Amniotic stem cell (primary cell): ENCODE measurements around the gene PDCD2L.
"Not testable (repeated sequence)": the region's sequence is repeated elsewhere in the genome, so short reads cannot be mapped to it uniquely, and the experiment has no call there.

Source experiments
- DNase-seq: peaks from one replicate; lab custom pipeline; 2025; lab: John Stamatoyannopoulos, UW

The PDCD2L gene, protein sequence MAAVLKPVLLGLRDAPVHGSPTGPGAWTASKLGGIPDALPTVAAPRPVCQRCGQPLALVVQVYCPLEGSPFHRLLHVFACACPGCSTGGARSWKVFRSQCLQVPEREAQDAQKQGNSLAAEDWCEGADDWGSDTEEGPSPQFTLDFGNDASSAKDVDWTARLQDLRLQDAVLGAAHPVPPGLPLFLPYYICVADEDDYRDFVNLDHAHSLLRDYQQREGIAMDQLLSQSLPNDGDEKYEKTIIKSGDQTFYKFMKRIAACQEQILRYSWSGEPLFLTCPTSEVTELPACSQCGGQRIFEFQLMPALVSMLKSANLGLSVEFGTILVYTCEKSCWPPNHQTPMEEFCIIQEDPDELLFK

DNA sequence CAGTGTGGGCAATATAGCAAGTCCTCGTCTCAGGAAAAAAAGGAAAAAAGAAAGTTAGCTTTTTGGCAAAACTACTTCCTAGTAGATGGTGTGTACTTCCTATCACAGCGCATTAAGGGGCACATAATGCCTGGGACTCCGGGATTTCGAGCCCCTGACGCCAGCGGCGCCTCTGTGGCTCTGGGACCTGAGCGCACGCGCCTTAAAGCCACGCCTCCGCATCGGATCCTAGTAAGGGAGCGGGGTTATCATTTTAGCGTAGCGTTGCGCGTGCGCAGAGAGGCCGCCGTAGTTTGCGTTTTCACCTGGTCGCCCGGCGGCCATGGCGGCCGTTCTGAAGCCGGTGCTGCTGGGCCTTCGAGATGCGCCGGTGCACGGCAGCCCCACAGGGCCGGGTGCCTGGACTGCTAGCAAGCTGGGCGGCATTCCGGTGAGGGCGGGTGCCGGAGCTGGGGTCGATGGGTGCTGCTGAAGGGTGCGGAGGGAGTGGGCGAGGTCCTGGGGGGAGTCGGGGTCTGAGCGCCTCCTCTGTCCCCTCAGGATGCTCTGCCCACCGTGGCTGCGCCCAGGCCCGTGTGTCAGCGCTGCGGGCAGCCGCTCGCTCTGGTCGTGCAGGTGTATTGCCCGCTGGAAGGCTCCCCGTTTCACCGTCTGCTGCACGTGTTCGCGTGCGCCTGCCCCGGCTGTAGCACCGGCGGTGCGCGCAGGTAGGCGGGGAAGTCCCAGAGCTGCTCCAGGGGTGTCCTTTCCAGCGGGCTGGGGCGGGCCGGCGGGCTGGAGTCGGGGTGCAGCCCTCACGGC lies at the start of gene PDCD2L:
Gene PDCD2L, plus strand, starts transcription at position 291 of the 801 bp plus-strand sequence. Its CDS starts 32 bp downstream, at position 323.
- DNase-seq: peak; percentile 70

- DNase-seq: no peak
These were observed 49.0 kb upstream of the PDCD2L start for GRCh38 chr19:34355201-34355600.

DNA sequence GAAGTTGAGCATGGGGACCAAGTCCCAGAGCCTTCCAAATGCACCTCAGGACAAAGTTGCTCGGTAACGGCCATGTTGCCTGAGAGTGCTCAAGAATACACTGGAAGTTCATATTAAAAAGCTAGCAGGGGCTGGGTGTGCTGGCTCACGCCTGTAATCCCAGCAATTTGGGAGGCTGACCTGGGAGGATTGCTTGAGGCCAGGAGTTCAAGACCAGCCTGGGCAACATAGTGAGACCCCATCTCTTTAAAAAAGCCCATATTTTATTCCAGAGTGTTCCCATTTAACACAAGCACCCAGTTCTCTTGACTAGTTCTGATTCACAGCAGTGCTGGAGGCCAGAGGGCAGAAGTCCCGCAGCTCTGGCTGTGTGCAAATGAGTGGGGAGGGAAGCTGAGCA lies 47.3 kb upstream of the PDCD2L start:
- DNase-seq: no peak

DNA sequence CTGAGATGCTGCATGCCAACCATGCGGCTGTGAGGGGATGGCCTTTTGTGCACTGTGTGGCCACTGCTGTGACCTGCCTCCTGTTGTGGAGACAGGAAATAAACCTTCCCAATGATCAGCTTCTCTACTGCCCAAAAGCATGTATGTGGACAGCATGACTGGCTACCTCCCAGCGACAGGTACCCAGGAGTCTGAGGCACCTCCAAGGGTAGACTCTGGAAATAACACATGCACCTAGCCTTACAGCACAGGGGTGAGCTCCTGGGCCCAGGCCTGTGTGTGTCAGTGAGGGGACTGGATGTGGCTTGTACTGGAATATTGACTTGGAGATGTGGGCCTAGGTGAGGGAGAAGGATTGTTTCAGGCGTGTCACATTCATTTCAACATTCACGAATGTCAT lies 46.8 kb upstream of the PDCD2L start:
- DNase-seq: no peak

DNA sequence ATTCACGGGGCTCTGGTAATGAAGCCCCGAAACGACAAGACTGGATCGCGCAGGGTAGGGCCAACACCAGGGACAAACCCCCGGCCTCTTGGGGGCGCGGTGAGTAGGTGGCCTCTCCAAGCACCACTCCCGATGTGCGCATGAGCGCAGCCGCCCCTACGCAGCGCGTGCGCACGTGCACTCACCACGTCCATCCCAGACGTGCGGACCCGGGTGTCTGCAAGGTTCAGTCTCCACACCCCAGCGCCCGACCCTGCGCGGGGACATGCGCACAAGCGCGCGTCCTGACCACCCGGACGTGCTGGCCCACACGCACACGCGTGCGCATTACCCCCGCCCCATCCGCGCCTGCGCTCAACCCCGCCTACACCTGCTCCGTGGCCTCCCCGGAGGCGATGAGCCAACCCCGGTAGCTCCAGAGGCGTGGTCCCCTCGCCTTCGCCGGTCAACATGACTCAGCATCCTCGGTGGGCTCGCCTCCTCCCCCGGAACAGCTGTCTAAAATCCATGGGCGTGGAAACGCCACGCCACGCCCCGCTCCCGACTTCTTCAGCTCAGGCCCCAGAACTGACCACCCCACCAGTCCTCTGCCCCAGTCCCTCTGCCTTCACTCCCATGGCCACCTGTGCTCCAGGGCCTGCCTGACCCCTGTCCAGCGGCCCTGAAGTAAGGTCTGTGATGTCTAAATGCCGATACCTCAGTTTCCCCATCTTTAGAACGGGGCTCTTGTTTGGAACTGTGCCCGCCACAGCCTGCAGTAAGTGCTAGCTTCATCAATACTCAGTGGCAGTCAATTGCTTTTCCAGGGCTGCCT lies 44.9 kb upstream of the PDCD2L start:
- peak; percentile 83 for DNase-seq

DNA sequence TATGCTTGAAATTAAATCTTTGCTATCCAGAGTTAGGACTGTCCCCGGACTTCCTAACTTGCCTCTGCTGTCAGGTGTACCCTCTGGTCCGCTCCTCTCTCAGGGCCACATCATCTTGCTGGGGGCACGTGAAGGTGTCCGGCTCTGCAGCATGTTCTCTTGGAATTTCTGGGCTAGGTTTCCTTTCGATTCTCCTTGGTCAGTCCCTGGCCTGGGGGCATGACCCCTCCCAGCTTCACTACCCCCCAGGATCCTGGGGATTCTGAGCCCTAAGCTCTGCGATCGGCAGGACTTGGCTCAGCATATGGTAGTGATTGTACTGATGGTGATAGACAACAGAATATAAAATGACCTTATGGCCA lies 44.3 kb upstream of the PDCD2L start:
- no peak for DNase-seq

- DNase-seq: no peak
These were observed 43.8 kb upstream of the PDCD2L start for GRCh38 chr19:34360354-34360909.

DNA sequence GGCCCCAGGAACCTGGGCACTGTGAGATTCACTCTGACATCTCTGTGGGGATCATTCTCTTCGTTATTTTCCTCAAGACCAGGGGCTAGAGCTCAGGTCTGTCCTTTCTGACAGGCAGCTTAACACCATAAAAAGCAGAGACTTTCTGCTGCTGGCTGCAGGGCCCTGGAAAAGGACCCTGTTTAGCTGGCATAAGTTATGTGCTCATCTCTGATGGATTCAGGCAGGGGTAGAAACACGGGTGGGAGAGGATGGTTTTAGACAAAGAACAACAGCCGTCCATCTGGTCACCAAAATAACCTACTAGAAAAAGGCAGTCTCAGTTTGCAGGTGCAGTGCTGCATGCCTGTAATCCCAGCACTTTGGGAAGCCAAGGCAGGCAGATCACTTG lies 41.5 kb upstream of the PDCD2L start:
- no peak for DNase-seq

DNA sequence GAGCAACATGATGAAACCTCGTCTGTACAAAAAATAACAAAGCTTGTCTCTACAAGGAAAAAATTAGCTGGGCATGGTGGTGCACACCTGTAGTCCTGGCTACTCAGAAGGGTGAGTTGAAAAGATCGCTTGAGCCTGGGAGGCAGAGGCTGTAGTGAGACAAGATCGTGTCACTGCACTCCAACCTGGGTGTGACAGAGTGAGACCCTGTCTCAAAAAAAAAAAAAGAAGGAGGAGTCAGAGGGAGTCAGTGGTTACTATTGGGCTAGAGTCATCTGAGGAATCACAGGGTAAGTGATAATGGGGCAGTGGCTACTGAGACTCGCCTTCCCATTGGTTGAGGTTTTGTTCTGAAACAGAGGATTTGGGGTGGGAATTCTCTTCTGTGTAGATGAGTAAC lies 41.1 kb upstream of the PDCD2L start:
- DNase-seq: no peak

DNA sequence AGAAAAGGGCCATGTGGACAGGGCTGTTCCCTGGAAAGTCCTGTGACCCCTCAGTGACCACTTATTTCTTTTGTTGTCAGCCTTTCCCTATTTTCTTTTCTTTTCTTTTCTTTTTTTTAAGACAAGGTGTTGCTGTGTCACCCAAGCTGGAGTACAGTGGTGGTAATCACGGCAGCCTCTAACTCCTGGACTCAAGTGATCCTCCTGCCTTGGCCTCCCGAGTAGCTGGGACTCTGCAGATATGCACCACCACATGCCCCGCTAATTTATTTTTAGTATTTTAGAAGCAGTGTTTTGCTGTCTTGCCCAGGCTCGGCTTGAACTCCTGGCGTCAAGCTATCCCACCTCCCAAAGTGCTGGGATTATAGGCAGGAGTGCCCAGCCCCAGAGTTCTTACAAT lies 40.3 kb upstream of the PDCD2L start:
- no peak for DNase-seq

GRCh38 chr19:34364462-34364829 lies 39.8 kb upstream of the PDCD2L start:
- no peak for DNase-seq

DNA sequence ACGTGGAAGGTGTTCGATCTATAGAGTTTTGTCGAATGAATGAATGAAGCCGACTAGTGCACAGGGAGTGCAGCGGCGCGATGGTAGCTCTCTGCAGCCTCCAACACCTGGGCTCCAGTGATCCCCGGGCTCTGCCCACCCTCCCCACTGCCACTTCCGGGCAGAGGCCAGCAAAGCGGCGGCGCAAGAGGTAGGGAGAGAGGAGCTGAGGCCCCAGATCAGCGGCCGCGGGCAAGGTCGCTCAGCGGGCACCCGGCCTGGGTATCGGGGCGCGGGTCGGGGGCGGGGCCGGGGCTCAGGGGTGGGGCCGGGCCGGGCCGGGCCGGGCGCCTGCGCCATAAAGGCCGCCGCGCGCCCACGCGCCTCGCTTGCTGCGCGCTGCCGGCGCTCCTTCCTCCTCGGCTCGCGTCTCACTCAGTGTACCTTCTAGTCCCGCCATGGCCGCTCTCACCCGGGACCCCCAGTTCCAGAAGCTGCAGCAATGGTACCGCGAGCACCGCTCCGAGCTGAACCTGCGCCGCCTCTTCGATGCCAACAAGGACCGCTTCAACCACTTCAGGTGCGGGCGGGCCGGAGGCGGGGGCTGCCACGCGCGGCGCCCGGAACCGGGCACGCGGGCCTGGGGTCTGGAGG lies 39.3 kb upstream of the PDCD2L start, which contains the start of gene GPI:
Gene GPI, plus strand, starts transcription at position 367 of the 633 bp plus-strand sequence. Its CDS starts 71 bp downstream, at position 438.
- DNase-seq: peak; percentile 6

GRCh38 chr19:34365463-34366401 lies 38.5 kb upstream of the PDCD2L start:
- peak; percentile 5 for DNase-seq

- peak; percentile 4 for DNase-seq
These were observed 37.2 kb upstream of the PDCD2L start for GRCh38 chr19:34366738-34367623.

- no peak for DNase-seq
These were observed 36.6 kb upstream of the PDCD2L start for GRCh38 chr19:34367624-34367957.

DNA sequence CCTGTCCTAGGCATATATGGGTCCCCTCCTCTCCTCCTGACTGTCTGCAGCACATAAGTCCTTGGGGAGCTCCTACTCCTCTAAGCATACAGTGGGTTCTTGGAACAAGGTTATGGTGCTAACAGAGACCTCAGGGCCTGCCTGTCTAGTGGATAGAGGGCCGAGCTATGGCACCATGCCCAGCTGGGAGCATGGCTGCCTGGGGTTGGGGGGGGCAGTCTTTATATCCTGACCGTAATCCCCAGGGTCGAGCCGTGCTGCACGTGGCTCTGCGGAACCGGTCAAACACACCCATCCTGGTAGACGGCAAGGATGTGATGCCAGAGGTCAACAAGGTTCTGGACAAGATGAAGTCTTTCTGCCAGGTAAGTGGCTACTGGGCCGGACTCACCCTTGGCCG lies 35.9 kb upstream of the PDCD2L start:
- DNase-seq: no peak

DNA sequence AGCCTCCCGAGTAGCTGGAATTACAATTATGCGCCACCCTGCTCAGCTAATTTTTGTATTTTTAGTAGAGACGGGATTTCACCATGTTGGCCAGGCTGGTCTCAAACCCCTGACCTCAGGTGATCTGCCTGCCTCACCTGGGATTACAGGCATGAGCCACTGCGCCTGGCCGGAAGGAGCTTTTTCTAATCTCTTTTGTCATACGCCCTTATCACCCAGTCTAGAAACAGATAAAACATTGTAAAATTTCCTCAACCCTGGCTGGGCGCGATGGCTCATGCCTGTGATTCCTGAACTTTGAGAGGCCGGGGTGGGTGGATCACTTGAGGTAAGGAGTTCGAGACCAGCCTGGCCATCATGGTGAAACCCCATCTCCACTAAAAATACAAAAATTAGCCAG lies 35.0 kb upstream of the PDCD2L start:
- DNase-seq: not testable (repeated sequence)

DNA sequence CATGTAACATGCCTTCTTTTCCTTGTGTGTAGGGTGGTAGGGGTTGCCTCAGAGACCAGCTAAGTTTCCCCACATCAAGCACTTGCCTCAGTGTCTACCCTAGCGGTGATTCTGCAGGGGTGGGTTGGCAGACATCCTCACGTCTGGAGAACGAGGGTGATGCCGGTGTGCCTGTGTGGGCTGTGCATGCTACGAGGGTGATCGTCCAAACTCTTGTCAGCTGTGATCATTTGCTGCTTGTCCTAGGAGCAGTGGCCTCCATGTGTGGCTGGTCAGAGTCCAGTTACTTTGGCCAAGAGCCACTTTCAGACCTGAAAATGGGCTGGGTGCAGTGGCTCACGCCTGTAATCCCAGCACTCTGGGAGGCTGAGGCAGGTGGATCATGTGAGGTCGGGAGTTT lies 34.1 kb upstream of the PDCD2L start:
- DNase-seq: no peak

GRCh38 chr19:34370983-34371382 lies 33.2 kb upstream of the PDCD2L start:
- no peak for DNase-seq
